Heart left ventricle (tissue), 16 donors: ENCODE results near the gene RAB6B. TPM values are rescaled to one million over a fixed set of nuclear protein-coding genes. Genes with fewer than 3 reads are reported as not detected.

Experiments used
- ATAC-seq, 4 donors: fragments of 200-7000 bp; cut with Tn5 transposase; one replicate each; pipeline ENCODE4 v1.9.1; 2020 to 2022; ENCODE audit warnings: moderate library complexity in 4 of 4, mild to moderate bottlenecking in 3 of 4, moderate number of reproducible peaks in 1 of 4
- DNase-seq, 5 donors: peaks; one replicate each; pipeline ENCODE4 v3.0.0-alpha.2; 2020
- H3K27ac ChIP-seq, 12 donors: fragments of 200-600 bp; sonication (generic) in 4 of 12; one replicate each; pipeline versions ENCODE4 v1.5.0 to v1.8.0; 2016 to 2022; ENCODE audit warnings: mild to moderate bottlenecking in 2 of 12
- H3K27me3 ChIP-seq, 9 donors: fragments of 200-600 bp; sonication (generic) in 2 of 9; one replicate each; pipeline versions ENCODE4 v1.5.1 to v1.8.0; 2016 to 2022; ENCODE audit warnings: mild to moderate bottlenecking in 3 of 9
- H3K36me3 ChIP-seq, 9 donors: fragments of 200-600 bp; sonication (generic) in 2 of 9; one replicate each; pipeline versions ENCODE4 v1.5.0 to v1.8.0; 2018 to 2022; ENCODE audit warnings: mild to moderate bottlenecking in 2 of 9
- H3K4me1 ChIP-seq, 12 donors: fragments of 200-600 bp; sonication (generic) in 4 of 12; one replicate each; pipeline versions ENCODE4 v1.5.0 to v1.8.0; 2016 to 2022; ENCODE audit warnings: mild to moderate bottlenecking in 3 of 12
- H3K4me3 ChIP-seq, 12 donors: fragments of 200-600 bp; sonication (generic) in 4 of 12; one replicate each; pipeline versions ENCODE4 v1.5.0 to v1.8.0; 2017 to 2022; ENCODE audit warnings: mild to moderate bottlenecking in 9 of 12, moderate library complexity in 4 of 12
- H3K9me3 ChIP-seq, 12 donors: fragments of 200-600 bp; sonication (generic) in 4 of 12; one replicate each; pipeline versions ENCODE4 v1.5.0 to v1.8.0; 2016 to 2022; ENCODE audit warnings: mild to moderate bottlenecking in 1 of 12
- CTCF ChIP-seq, 12 donors: fragments of 200-600 bp; sonication (generic) in 4 of 12; IDR thresholded peaks; one replicate each; pipeline versions ENCODE4 v1.5.0 to v1.8.0; 2018 to 2022; ENCODE audit warnings: antibody characterized with exemption in 12 of 12, mild to moderate bottlenecking in 5 of 12
- POLR2A ChIP-seq, 2 donors: fragments of 450-650 bp; IDR thresholded peaks; one replicate each; pipeline ENCODE4 v1.6.1; 2017; ENCODE audit warnings: antibody characterized with exemption in 2 of 2, mild to moderate bottlenecking in 2 of 2, moderate library complexity in 2 of 2
- WGBS, 4 donors: extraction: QIAGEN DNeasy Blood & Tissue Kit in 2 of 4; methylation state at CpG; one replicate each; pipeline versions ENCODE4 v1.1.5 to v1.1.7; 2013 to 2018; 5-methylcytosine and 5-hydroxymethylcytosine counted together
- intact Hi-C, 10 donors: fragments of 100-400 bp; cut with DNase I; formaldehyde crosslinking; loops; one replicate each; pipeline versions ENCODE4 v1.11.1 to v1.14.2; 2022
- polyA plus RNA-seq, 2 donors: library from polyadenylated mRNA; stranded (reverse); fragments of 200-250 nt; gene quantifications; one replicate each; pipeline ENCODE4 v1.2.3, GENCODE V29; 2013
- total RNA-seq, 9 donors: library from RNA; depleted of rRNA in 2 of 9; stranded (reverse); fragments of >200 nt in 2 of 9; fragmentation: NEBNext Ultra II Directional in 3 of 9; extraction: Animal tissue kit (Norgen Biotek cat#: 25700) in 3 of 9; gene quantifications; one replicate each; pipeline versions ENCODE4 v1.1.0 to v1.2.4, GENCODE V29; 2016 to 2023
- donor health status: ischemic (EF 13 %, LVEDD 7.1; RV severe dilation, severe dysfunction).
- donor health status: healthy with polysubstance abuse.
- donor health status: DM: no; HTN: yes; CAD: no.
- donor health status: DM: no; HTN: no; CAD: no.
- donor health status: ischemic (EF 25% LVEDD 6.9; RV normal size, moderate dysfunction).
- donor health status: ischemic (EF 25% LVEDD 5.7; RV mildly dilated, moderate dysfunction).
- donor health status: healthy.
- donor health status: DM: yes; HTN: yes; CAD: no.
- donor health status: ischemic (EF 35%, LVEDD 5.7; RV mildly dilated, moderate dysfunction).
- donor health status: nonischemic (EF 11% LVEDD 7.7; RV severe dilation, severe dysfunction).
- donor health status: DM: yes; HTN: yes; CAD: no.
- donor health status: PGD.
- donor health status: ischemic (EF 29% LVEDD 5.4; RV normal size, mild dysfunction).
- donor health status: nonischemic (EF 23%, LVEDD 6.1; RV moderate dilation, normal function).

Gene RAB6B
- total and polyA plus RNA-seq, 11 donors, result 12.4 to 57.2 (median 43.1) TPM

GRCh38 chr3:133863911-133864310 lies 31.8 kb downstream of the RAB6B start:
- no peaks in the 10 kb centered on the region for H3K27me3 ChIP-seq
- WGBS, 4 donors, result 81 to 85% (median 84%) methylated on average over 11 of the region's 11 CpGs
- peaks cover 0 to 29% (median 0%) of the 10 kb centered on the region in 12 donors for H3K4me1 ChIP-seq
- intact Hi-C loops, result no loop called here
- DNase-seq (no peak), ATAC-seq (no peak)
- no peaks in the 10 kb centered on the region for H3K36me3 ChIP-seq
- H3K4me3 ChIP-seq, result no peak overlapping the region
- H3K9me3 ChIP-seq, result no peaks in the 10 kb centered on the region
- TF ChIP-seq POLR2A (IDR thresholded peaks at IDR 0.05) (no peak), CTCF (IDR thresholded peaks at IDR 0.05) (no peak)
- H3K27ac ChIP-seq, result no peak overlapping the region

- WGBS, 4 donors, result 76 to 85% (median 82%) methylated on average over 4 of the region's 4 CpGs
- H3K36me3 ChIP-seq, result no peaks in the 10 kb centered on the region
- DNase-seq, result no peak
- no peak for ATAC-seq
- H3K27ac ChIP-seq, result no peak overlapping the region
- H3K27me3 ChIP-seq, result no peaks in the 10 kb centered on the region
- TF ChIP-seq POLR2A (IDR thresholded peaks at IDR 0.05) (no peak), CTCF (IDR thresholded peaks at IDR 0.05) (no peak)
- no peaks in the 10 kb centered on the region for H3K9me3 ChIP-seq
- H3K4me3 ChIP-seq, result no peak overlapping the region
- peaks cover 0 to 18% (median 0%) of the 10 kb centered on the region in 12 donors for H3K4me1 ChIP-seq
- intact Hi-C loops, result no loop called here
Measured at GRCh38 chr3:133862161-133862560, 33.5 kb downstream of the RAB6B start.

GRCh38 chr3:133860519-133860918 lies 35.2 kb downstream of the RAB6B start:
- TF ChIP-seq CTCF (IDR thresholded peaks at IDR 0.05), result no peak
- no peak for TF ChIP-seq POLR2A (IDR thresholded peaks at IDR 0.05)
- Histone ChIP-seq H3K27ac (no peak overlapping the region), H3K9me3 (no peaks in the 10 kb centered on the region), H3K4me3 (no peak overlapping the region), H3K4me1 (peaks cover 0 to 30% (median 0%) of the 10 kb centered on the region in 12 donors), H3K27me3 (no peaks in the 10 kb centered on the region), H3K36me3 (no peaks in the 10 kb centered on the region)
- intact Hi-C loops, result no loop called here
- DNase-seq (no peak), ATAC-seq (no peak)
- 78 to 93% (median 87%) methylated on average over 5 of the region's 5 CpGs for WGBS, 4 donors

- no peak overlapping the region for H3K4me3 ChIP-seq
- no peak for TF ChIP-seq POLR2A (IDR thresholded peaks at IDR 0.05)
Measured at GRCh38 chr3:133859381-133860234, 36.1 kb downstream of the RAB6B start.

More at GRCh38 chr3:133859381-133860234, 36.1 kb downstream of the RAB6B start:
- intact Hi-C loops, result no loop called here
- H3K27ac ChIP-seq, result no peak overlapping the region
- no peak for DNase-seq
- H3K4me1 ChIP-seq, result peaks cover 0 to 35% (median 4%) of the 10 kb centered on the region in 12 donors
- no peak for ATAC-seq
- no peaks in the 10 kb centered on the region for H3K9me3 ChIP-seq
- no peaks in the 10 kb centered on the region for H3K27me3 ChIP-seq
- 75 to 83% (median 82%) methylated on average over 12 of the region's 12 CpGs for WGBS, 4 donors
- no peaks in the 10 kb centered on the region for H3K36me3 ChIP-seq
